ENCODE results near the gene SRGAP3. TPM values are rescaled to one million over a fixed set of nuclear protein-coding genes. Genes with fewer than 3 reads are reported as not detected.

SRGAP3 gene
- total RNA-seq, 1 experiment from 2014 or later, result 17.9 TPM

DNA sequence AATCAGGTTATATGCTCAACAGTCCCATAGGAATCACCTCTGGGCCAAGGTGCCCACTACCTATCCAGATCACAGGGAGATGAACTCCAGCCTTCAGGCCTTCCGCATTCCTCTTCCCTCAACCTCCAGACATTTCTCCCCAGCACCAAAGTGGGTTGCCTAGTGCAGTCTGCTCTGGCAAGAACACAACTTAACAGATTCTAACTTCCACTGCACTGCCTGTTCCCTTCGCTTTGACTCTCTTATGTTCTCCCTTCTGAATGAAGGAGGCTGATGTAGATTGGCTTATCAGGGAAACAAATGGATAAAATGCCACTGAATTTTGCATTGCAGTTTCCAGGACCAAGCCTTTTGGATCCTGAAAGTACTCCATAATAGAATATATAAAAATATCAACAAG lies 106.3 kb downstream of the SRGAP3 start (continued):
- TF ChIP-seq, protein P1, sequence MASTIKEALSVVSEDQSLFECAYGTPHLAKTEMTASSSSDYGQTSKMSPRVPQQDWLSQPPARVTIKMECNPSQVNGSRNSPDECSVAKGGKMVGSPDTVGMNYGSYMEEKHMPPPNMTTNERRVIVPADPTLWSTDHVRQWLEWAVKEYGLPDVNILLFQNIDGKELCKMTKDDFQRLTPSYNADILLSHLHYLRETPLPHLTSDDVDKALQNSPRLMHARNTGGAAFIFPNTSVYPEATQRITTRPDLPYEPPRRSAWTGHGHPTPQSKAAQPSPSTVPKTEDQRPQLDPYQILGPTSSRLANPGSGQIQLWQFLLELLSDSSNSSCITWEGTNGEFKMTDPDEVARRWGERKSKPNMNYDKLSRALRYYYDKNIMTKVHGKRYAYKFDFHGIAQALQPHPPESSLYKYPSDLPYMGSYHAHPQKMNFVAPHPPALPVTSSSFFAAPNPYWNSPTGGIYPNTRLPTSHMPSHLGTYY (CRISPR knock-in tag; IDR thresholded peaks at IDR 0.05), result no peak
- TF ChIP-seq RELA (CRISPR knock-in tag; IDR thresholded peaks at IDR 0.05; ENCODE audit: borderline replicate concordance) (no peak), USF1 (CRISPR knock-in tag; IDR thresholded peaks at IDR 0.05) (no peak), SMAD4 (CRISPR knock-in tag; IDR thresholded peaks at IDR 0.05) (no peak), ZNF396 (CRISPR knock-in tag; IDR thresholded peaks at IDR 0.05; ENCODE audit: borderline replicate concordance) (no peak)
- TF ChIP-seq, protein P2, sequence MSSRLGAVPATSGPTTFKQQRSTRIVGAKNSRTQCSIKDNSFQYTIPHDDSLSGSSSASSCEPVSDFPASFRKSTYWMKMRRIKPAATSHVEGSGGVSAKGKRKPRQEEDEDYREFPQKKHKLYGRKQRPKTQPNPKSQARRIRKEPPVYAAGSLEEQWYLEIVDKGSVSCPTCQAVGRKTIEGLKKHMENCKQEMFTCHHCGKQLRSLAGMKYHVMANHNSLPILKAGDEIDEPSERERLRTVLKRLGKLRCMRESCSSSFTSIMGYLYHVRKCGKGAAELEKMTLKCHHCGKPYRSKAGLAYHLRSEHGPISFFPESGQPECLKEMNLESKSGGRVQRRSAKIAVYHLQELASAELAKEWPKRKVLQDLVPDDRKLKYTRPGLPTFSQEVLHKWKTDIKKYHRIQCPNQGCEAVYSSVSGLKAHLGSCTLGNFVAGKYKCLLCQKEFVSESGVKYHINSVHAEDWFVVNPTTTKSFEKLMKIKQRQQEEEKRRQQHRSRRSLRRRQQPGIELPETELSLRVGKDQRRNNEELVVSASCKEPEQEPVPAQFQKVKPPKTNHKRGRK (CRISPR knock-in tag; IDR thresholded peaks at IDR 0.05; ENCODE audit: borderline replicate concordance), result no peak

DNA sequence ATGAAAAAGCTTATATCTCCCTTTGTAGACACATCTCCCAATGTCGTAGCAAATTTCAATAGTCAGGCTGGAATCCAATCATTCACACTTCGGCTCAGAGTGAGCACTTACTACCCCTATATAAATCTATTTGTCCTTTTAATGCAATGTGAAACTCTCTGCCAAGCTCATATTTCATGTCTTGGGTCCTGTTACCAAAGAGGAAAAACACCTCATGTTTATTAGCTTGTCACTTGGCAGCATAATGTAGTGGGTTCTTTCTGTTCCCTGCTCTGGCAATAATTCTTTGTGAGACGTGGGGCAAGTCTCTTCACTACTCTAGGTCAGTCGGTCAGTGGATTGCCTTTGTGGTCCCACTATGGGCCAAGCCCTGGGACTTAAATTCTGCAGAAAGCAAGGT lies 107.1 kb downstream of the SRGAP3 start:
- DNase-seq (ENCODE audit: low spot score), result no peak
- H3K4me3 Mint-ChIP-seq, result no peak overlapping the region
- H3K36me3 Mint-ChIP-seq, result peaks cover 12% of the 10 kb centered on the region
- POLR2A ChIA-PET, result no interaction called here
- ATAC-seq, result no peak
- peaks cover 28% of the 10 kb centered on the region for H3K9me3 Mint-ChIP-seq
- CTCF ChIA-PET, result no interaction called here
- H3K27ac Mint-ChIP-seq, result no peak overlapping the region
- peaks cover 10% of the 10 kb centered on the region for H3K4me1 Mint-ChIP-seq
- no peak for TF ChIP-seq NFYB (CRISPR knock-in tag; conservative IDR thresholded peaks at IDR 0.05; ENCODE audit: low read depth)
- TF ChIP-seq E2F4 (CRISPR knock-in tag; IDR thresholded peaks at IDR 0.05; ENCODE audit: borderline replicate concordance, low read depth), result no peak
- TF ChIP-seq, protein P3, sequence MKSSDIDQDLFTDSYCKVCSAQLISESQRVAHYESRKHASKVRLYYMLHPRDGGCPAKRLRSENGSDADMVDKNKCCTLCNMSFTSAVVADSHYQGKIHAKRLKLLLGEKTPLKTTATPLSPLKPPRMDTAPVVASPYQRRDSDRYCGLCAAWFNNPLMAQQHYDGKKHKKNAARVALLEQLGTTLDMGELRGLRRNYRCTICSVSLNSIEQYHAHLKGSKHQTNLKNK (CRISPR knock-in tag; IDR thresholded peaks at IDR 0.05), result no peak
- TF ChIP-seq FOXP1 (CRISPR knock-in tag; IDR thresholded peaks at IDR 0.05; ENCODE audit: borderline replicate concordance), result no peak
- TF ChIP-seq JUN (CRISPR knock-in tag; IDR thresholded peaks at IDR 0.05), result no peak
- TF ChIP-seq HMGA2 (CRISPR knock-in tag; IDR thresholded peaks at IDR 0.05), result no peak
- TF ChIP-seq FOXJ3 (CRISPR knock-in tag; IDR thresholded peaks at IDR 0.05; ENCODE audit: borderline replicate concordance), result no peak
- no peak for TF ChIP-seq GTF2I (CRISPR knock-in tag; conservative IDR thresholded peaks at IDR 0.05)
- TF ChIP-seq SMAD3 (CRISPR knock-in tag; IDR thresholded peaks at IDR 0.05; ENCODE audit: borderline replicate concordance), result no peak
- peaks cover 6% of the 10 kb centered on the region; the same call in 1 of the 2 replicates for H3K27me3 Mint-ChIP-seq (ENCODE audit: low read depth)

GRCh38 chr3:9141928-9142289 lies 107.5 kb downstream of the SRGAP3 start:
- no peak overlapping the region for H3K4me3 Mint-ChIP-seq
- H3K36me3 Mint-ChIP-seq, result peaks cover 12% of the 10 kb centered on the region
- H3K27me3 Mint-ChIP-seq (ENCODE audit: low read depth), result peaks cover 10% of the 10 kb centered on the region
- H3K27ac Mint-ChIP-seq, result no peak overlapping the region
- H3K9me3 Mint-ChIP-seq, result peaks cover 28% of the 10 kb centered on the region
- DNase-seq (ENCODE audit: low spot score) (no peak), ATAC-seq (no peak)
- POLR2A ChIA-PET, result no interaction called here
- peaks cover 14% of the 10 kb centered on the region for H3K4me1 Mint-ChIP-seq
- CTCF ChIA-PET, result no interaction called here
- no peak for TF ChIP-seq ZNF396 (CRISPR knock-in tag; IDR thresholded peaks at IDR 0.05; ENCODE audit: borderline replicate concordance)
- no peak for TF ChIP-seq ZNF423 (CRISPR knock-in tag; IDR thresholded peaks at IDR 0.05)
- TF ChIP-seq SP1 (CRISPR knock-in tag; conservative IDR thresholded peaks at IDR 0.05), result no peak
- TF ChIP-seq EMX1 (CRISPR knock-in tag; IDR thresholded peaks at IDR 0.05), result no peak
- TF ChIP-seq, protein P4, sequence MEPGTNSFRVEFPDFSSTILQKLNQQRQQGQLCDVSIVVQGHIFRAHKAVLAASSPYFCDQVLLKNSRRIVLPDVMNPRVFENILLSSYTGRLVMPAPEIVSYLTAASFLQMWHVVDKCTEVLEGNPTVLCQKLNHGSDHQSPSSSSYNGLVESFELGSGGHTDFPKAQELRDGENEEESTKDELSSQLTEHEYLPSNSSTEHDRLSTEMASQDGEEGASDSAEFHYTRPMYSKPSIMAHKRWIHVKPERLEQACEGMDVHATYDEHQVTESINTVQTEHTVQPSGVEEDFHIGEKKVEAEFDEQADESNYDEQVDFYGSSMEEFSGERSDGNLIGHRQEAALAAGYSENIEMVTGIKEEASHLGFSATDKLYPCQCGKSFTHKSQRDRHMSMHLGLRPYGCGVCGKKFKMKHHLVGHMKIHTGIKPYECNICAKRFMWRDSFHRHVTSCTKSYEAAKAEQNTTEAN (CRISPR knock-in tag; IDR thresholded peaks at IDR 0.05), result no peak
- no peak for TF ChIP-seq USF1 (CRISPR knock-in tag; IDR thresholded peaks at IDR 0.05)
- no peak for TF ChIP-seq ZNF219 (CRISPR knock-in tag; IDR thresholded peaks at IDR 0.05; ENCODE audit: borderline replicate concordance)
- TF ChIP-seq CDX4 (CRISPR knock-in tag; IDR thresholded peaks at IDR 0.05; ENCODE audit: borderline replicate concordance), result no peak
- TF ChIP-seq GABPB1 (CRISPR knock-in tag; IDR thresholded peaks at IDR 0.05), result no peak
- TF ChIP-seq NFATC4 (CRISPR knock-in tag; IDR thresholded peaks at IDR 0.05), result no peak
- TF ChIP-seq HMGXB4 (CRISPR knock-in tag; IDR thresholded peaks at IDR 0.05), result no peak
- no peak for TF ChIP-seq ATF1 (CRISPR knock-in tag; IDR thresholded peaks at IDR 0.05)
- no peak for TF ChIP-seq ZNF671 (CRISPR knock-in tag; IDR thresholded peaks at IDR 0.05)

Measured in WTC11 (cell line).